HEK293 (cell line): Measurements from ENCODE around the gene FOXO3.

Experiments
- CTCF ChIA-PET: fragments of 350-600 bp; formaldehyde crosslinking; extraction: SDS; loops from one replicate; lab custom pipeline; 2021; ENCODE audit warnings: antibody characterized with exemption; lab: Yijun Ruan, JAX
- POLR2A ChIA-PET: fragments of 300-600 bp; formaldehyde crosslinking; extraction: SDS; loops from one replicate; lab custom pipeline; 2020; ENCODE audit warnings: antibody characterized with exemption, inconsistent platforms; lab: Yijun Ruan, JAX
- H3K27ac ChIP-seq: fragments of 200-500 bp; sonication (Bioruptor generic); 2 replicates; pipeline ENCODE4 v1.5.1; 2014; ENCODE audit warnings: low read depth, low read length, control low read depth, inconsistent platforms; ENCODE audit errors: extremely low read depth
- H3K36me3 ChIP-seq, 2 experiments: fragments of 200-500 bp in 1 of 2; sonication (Bioruptor generic) in 1 of 2; 1 replicate in 1 of 2; 2 replicates in 1 of 2; pipeline ENCODE4 v1.5.1; 2014 to 2017; ENCODE audit warnings: inconsistent platforms in 2 of 2, low read length in 2 of 2; ENCODE audit not compliant: control insufficient read depth in 2 of 2, insufficient read depth in 1 of 2
- H3K4me1 ChIP-seq: fragments of 200-500 bp; sonication (Bioruptor generic); 2 replicates; pipeline ENCODE4 v1.5.1; 2014; ENCODE audit warnings: mild to moderate bottlenecking, low read length, inconsistent platforms; ENCODE audit not compliant: control insufficient read depth, insufficient read depth
- H3K4me3 ChIP-seq: 2 replicates; pipeline ENCODE4 v1.5.1; 2011; ENCODE audit warnings: low read depth, mild to moderate bottlenecking, control low read depth, low read length, moderate library complexity
- H3K9me3 ChIP-seq: fragments of 200-500 bp; sonication (Bioruptor generic); 2 replicates; pipeline ENCODE4 v1.5.1; 2014; ENCODE audit warnings: low read depth, low read length, inconsistent platforms; ENCODE audit not compliant: control insufficient read depth, insufficient read depth
- EGR2 ChIP-seq: fragments of 450-650 bp; formaldehyde crosslinking; IDR thresholded peaks from 2 replicates; pipeline ENCODE4 v1.5.1; 2016; ENCODE audit warnings: low read depth, missing biosample characterization, missing genetic modification characterization
- HOXC10 ChIP-seq: sonication (generic); formaldehyde crosslinking; IDR thresholded peaks from 2 replicates; pipeline ENCODE4 v1.8.1; 2023; ENCODE audit warnings: mild to moderate bottlenecking, missing genetic modification reagents
- HOXD13 ChIP-seq: sonication (generic); formaldehyde crosslinking; IDR thresholded peaks from 2 replicates; pipeline ENCODE4 v1.8.0; 2022; ENCODE audit warnings: missing genetic modification reagents, borderline replicate concordance
- INSM2 ChIP-seq: fragments of 450-650 bp; formaldehyde crosslinking; IDR thresholded peaks from 2 replicates; pipeline ENCODE4 v1.5.1; 2016; ENCODE audit warnings: missing biosample characterization, missing genetic modification characterization
- KLF10 ChIP-seq: fragments of 450-650 bp; IDR thresholded peaks from 2 replicates; pipeline ENCODE4 v1.5.1; 2018; ENCODE audit warnings: missing biosample characterization, mild to moderate bottlenecking, missing genetic modification characterization
- MEIS1 ChIP-seq: sonication (generic); formaldehyde crosslinking; IDR thresholded peaks from 2 replicates; pipeline ENCODE4 v1.8.1; 2022; ENCODE audit warnings: missing genetic modification reagents, mild to moderate bottlenecking, borderline replicate concordance
- PRDM1 ChIP-seq: fragments of 450-650 bp; formaldehyde crosslinking; IDR thresholded peaks from 2 replicates; pipeline ENCODE4; 2016; ENCODE audit warnings: missing biosample characterization, missing genetic modification characterization
- REPIN1 ChIP-seq: fragments of 450-650 bp; formaldehyde crosslinking; IDR thresholded peaks from 2 replicates; pipeline ENCODE4 v1.5.1; 2017; ENCODE audit warnings: missing biosample characterization, missing genetic modification characterization, low read depth
- REST ChIP-seq: fragments of 450-650 bp; formaldehyde crosslinking; IDR thresholded peaks from 2 replicates; pipeline ENCODE4 v1.5.1; 2016; ENCODE audit warnings: missing biosample characterization, missing genetic modification characterization
- SP2 ChIP-seq: fragments of 450-650 bp; formaldehyde crosslinking; IDR thresholded peaks from 2 replicates; pipeline ENCODE4 v1.5.1; 2016; ENCODE audit warnings: missing biosample characterization, missing genetic modification characterization
- TCF7L2 ChIP-seq: IDR thresholded peaks from 2 replicates; pipeline ENCODE4 v1.6.1; 2011; ENCODE audit warnings: low read depth, mild to moderate bottlenecking, inconsistent platforms, low read length, moderate library complexity, borderline replicate concordance
- ZBTB17 ChIP-seq: fragments of 450-650 bp; formaldehyde crosslinking; IDR thresholded peaks from 2 replicates; pipeline ENCODE4 v1.5.1; 2016; ENCODE audit warnings: missing biosample characterization, missing genetic modification characterization
- ZBTB48 ChIP-seq: fragments of 450-650 bp; formaldehyde crosslinking; IDR thresholded peaks from 2 replicates; pipeline ENCODE4 v1.5.1; 2016; ENCODE audit warnings: missing biosample characterization, missing genetic modification characterization
- ZFHX2 ChIP-seq: fragments of 450-650 bp; formaldehyde crosslinking; conservative IDR thresholded peaks from 2 replicates; pipeline ENCODE4 v1.5.1; 2016; ENCODE audit warnings: missing biosample characterization, missing genetic modification characterization
- ZNF146 ChIP-seq: fragments of 450-650 bp; formaldehyde crosslinking; IDR thresholded peaks from 2 replicates; pipeline ENCODE4 v1.5.1; 2016; ENCODE audit warnings: missing biosample characterization, missing genetic modification characterization
- ZNF184 ChIP-seq: fragments of 450-650 bp; IDR thresholded peaks from 2 replicates; pipeline ENCODE4 v1.5.1; 2018; ENCODE audit warnings: missing biosample characterization, mild to moderate bottlenecking, missing genetic modification characterization
- ZNF311 ChIP-seq: fragments of 450-650 bp; formaldehyde crosslinking; IDR thresholded peaks from 2 replicates; pipeline ENCODE4 v1.5.1; 2017; ENCODE audit warnings: missing biosample characterization, missing genetic modification characterization, borderline replicate concordance
- ZNF354C ChIP-seq: fragments of 450-650 bp; formaldehyde crosslinking; IDR thresholded peaks from 2 replicates; pipeline ENCODE4 v1.5.1; 2016; ENCODE audit warnings: missing biosample characterization, missing genetic modification characterization, low read depth, borderline replicate concordance
- ZNF366 ChIP-seq: fragments of 450-650 bp; formaldehyde crosslinking; conservative IDR thresholded peaks from 2 replicates; pipeline ENCODE4 v1.5.1; 2016; ENCODE audit warnings: missing biosample characterization, missing genetic modification characterization
- ZNF501 ChIP-seq: fragments of 450-650 bp; formaldehyde crosslinking; IDR thresholded peaks from 2 replicates; pipeline ENCODE4 v1.5.1; 2016; ENCODE audit warnings: missing biosample characterization, missing genetic modification characterization
- ZNF558 ChIP-seq: fragments of 450-650 bp; formaldehyde crosslinking; IDR thresholded peaks from 2 replicates; pipeline ENCODE4 v1.5.1; 2016; ENCODE audit warnings: missing biosample characterization, missing genetic modification characterization
- ZNF580 ChIP-seq: fragments of 450-650 bp; formaldehyde crosslinking; IDR thresholded peaks from 2 replicates; pipeline ENCODE4 v1.5.1; 2016; ENCODE audit warnings: missing biosample characterization, missing genetic modification characterization
- ZNF600 ChIP-seq: fragments of 450-650 bp; formaldehyde crosslinking; IDR thresholded peaks from 2 replicates; pipeline ENCODE4 v1.5.1; 2016; ENCODE audit warnings: missing biosample characterization, missing genetic modification characterization
- ZNF670 ChIP-seq: fragments of 450-650 bp; formaldehyde crosslinking; IDR thresholded peaks from 2 replicates; pipeline ENCODE4 v1.5.1; 2016; ENCODE audit warnings: missing biosample characterization, missing genetic modification characterization, low read depth
- ZNF785 ChIP-seq: fragments of 450-650 bp; formaldehyde crosslinking; IDR thresholded peaks from 2 replicates; pipeline ENCODE4 v1.5.1; 2016; ENCODE audit warnings: missing biosample characterization, missing genetic modification characterization

FOXO3 gene

GRCh38 chr6:108630050-108630714 is 69.5 kb downstream of the FOXO3 start:
- H3K27ac ChIP-seq = no peak overlapping the region
- TF ChIP-seq EGR2 (tag by site-specific recombination) (peak; percentile 24; the same call in 1 of the 2 replicates), ZBTB17 (tag by site-specific recombination) (peak; percentile 77), ZNF354C (no peak), PRDM1 (tag by site-specific recombination) (peak; percentile 12; the same call in 1 of the 2 replicates), ZNF600 (peak; percentile 53; the same call in 1 of the 2 replicates), MEIS1 (CRISPR knock-in tag) (no peak), ZNF366 (tag by site-specific recombination) (peak; percentile 54), ZNF146 (tag by site-specific recombination) (no peak), REPIN1 (tag by site-specific recombination) (no peak), ZFHX2 (tag by site-specific recombination) (0 out of 2 replicates have a peak, but pooled peaks have one; percentile 25)
- CTCF ChIA-PET = no interaction called here

GRCh38 chr6:108632441-108632840 is 71.7 kb downstream of the FOXO3 start:
- H3K27ac ChIP-seq = no peak overlapping the region
- TF ChIP-seq ZNF311 (tag by site-specific recombination) = no peak
- no peak for TF ChIP-seq ZNF580 (tag by site-specific recombination)
- TF ChIP-seq ZBTB48 = no peak
- no peak for TF ChIP-seq REST
- TF ChIP-seq HOXD13 (CRISPR knock-in tag) = no peak
- no peak for TF ChIP-seq ZFHX2 (tag by site-specific recombination)
- TF ChIP-seq SP2 = no peak
- TF ChIP-seq, all 188 proteins: peak for 0
- CTCF ChIA-PET = interaction anchor here (0.5 to 1.0 kb wide), 3 partner anchors 9 to 307 kb away, joined by 3 read pairs; no protein-coding TSS in a partner anchor
- no peaks in the 10 kb centered on the region for H3K9me3 ChIP-seq
- POLR2A ChIA-PET = interaction anchor here (1.5 kb wide), 1 partner anchor 72 kb away, joined by 3 read pairs; the partner anchor contains the start of gene FOXO3
- H3K36me3 ChIP-seq = no peaks in the 10 kb centered on the region
- H3K4me3 ChIP-seq = no peak overlapping the region
- peaks cover 12% of the 10 kb centered on the region; the same call in 1 of the 2 replicates for H3K4me1 ChIP-seq

More at GRCh38 chr6:108630050-108630714, 69.5 kb downstream of the FOXO3 start:
- POLR2A ChIA-PET = no interaction called here
- Histone ChIP-seq H3K4me1 (peaks cover 19% of the 10 kb centered on the region), H3K9me3 (no peaks in the 10 kb centered on the region), H3K4me3 (no peak overlapping the region), H3K36me3 (no peaks in the 10 kb centered on the region)

GRCh38 chr6:108633436-108633835 is 72.7 kb downstream of the FOXO3 start:
- H3K36me3 ChIP-seq = no peaks in the 10 kb centered on the region
- H3K4me3 ChIP-seq = no peak overlapping the region
- H3K4me1 ChIP-seq = peaks cover 5% of the 10 kb centered on the region; the same call in 1 of the 2 replicates
- H3K9me3 ChIP-seq = no peaks in the 10 kb centered on the region
- no peak overlapping the region for H3K27ac ChIP-seq
- POLR2A ChIA-PET = interaction anchor here (1.5 kb wide), 1 partner anchor 73 kb away, joined by 3 read pairs; the partner anchor contains the start of gene FOXO3
- TF ChIP-seq ZNF184 (no peak), ZNF670 (tag by site-specific recombination) (no peak), ZNF558 (tag by site-specific recombination) (no peak), INSM2 (no peak), ZNF785 (tag by site-specific recombination) (no peak), KLF10 (tag by site-specific recombination) (no peak), HOXC10 (no peak), ZNF501 (tag by site-specific recombination) (no peak), TCF7L2 (no peak)
- CTCF ChIA-PET = interaction anchor here (0.5 kb wide), 1 partner anchor 465 kb away, joined by 3 read pairs; no protein-coding TSS in a partner anchor
